Cardiac fibroblast (primary cell): ENCODE data around the gene SLC38A5.

Source experiments
- DNase-seq, 2 donors: peaks; one replicate each; pipeline versions ENCODE4 v3.0.0 to v3.0.0-alpha.2; 2010; ENCODE audit warnings: low read depth in 2 of 2
- H3K4me3 ChIP-seq, 2 donors: replicated peaks in 1 of 2; 1 replicate in 1 of 2; 2 replicates in 1 of 2; pipeline ENCODE4 v1.5.1; 2011; ENCODE audit warnings: low read depth in 2 of 2, low read length in 2 of 2, mild to moderate bottlenecking in 2 of 2, moderate library complexity in 1 of 2
- TF ChIP-seq, protein P1 (sequence below): IDR thresholded peaks from one replicate; pipeline ENCODE4 v1.5.1; 2011; ENCODE audit warnings: low read depth, mild to moderate bottlenecking, low read length, inconsistent platforms

Gene SLC38A5

GRCh38 chrX:48507246-48507645 is 37.2 kb upstream of the SLC38A5 start:
- TF ChIP-seq, protein P1, sequence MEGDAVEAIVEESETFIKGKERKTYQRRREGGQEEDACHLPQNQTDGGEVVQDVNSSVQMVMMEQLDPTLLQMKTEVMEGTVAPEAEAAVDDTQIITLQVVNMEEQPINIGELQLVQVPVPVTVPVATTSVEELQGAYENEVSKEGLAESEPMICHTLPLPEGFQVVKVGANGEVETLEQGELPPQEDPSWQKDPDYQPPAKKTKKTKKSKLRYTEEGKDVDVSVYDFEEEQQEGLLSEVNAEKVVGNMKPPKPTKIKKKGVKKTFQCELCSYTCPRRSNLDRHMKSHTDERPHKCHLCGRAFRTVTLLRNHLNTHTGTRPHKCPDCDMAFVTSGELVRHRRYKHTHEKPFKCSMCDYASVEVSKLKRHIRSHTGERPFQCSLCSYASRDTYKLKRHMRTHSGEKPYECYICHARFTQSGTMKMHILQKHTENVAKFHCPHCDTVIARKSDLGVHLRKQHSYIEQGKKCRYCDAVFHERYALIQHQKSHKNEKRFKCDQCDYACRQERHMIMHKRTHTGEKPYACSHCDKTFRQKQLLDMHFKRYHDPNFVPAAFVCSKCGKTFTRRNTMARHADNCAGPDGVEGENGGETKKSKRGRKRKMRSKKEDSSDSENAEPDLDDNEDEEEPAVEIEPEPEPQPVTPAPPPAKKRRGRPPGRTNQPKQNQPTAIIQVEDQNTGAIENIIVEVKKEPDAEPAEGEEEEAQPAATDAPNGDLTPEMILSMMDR = no peak
- no peak overlapping the region for H3K4me3 ChIP-seq
- no peak for DNase-seq

GRCh38 chrX:48505481-48505880 is 35.4 kb upstream of the SLC38A5 start:
- TF ChIP-seq, protein P1 = no peak
- DNase-seq = peak in 1 of 2 donors; percentile 19
- H3K4me3 ChIP-seq = no peak overlapping the region

DNA sequence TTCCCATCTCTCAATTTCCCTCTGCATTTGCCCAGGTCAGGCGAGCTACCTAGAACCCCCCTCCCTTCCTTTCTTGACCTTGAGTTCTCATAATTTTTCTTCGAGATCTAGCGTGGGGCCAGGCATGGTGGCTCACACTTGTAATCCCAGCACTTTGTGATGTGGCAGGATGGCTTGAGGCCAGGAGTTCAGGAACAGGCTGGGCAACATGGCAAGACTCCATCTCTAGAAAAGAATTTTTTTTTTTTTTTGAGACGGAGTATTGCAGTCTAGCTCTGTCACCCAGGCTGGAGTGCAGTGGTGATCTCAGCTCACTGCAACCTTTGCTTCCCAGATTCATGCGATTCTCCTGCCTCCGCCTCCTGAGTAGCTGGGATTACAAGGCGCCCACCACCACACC is 34.2 kb upstream of the SLC38A5 start:
- TF ChIP-seq, protein P1 = no peak
- H3K4me3 ChIP-seq = no peak overlapping the region
- DNase-seq = no peak

DNA sequence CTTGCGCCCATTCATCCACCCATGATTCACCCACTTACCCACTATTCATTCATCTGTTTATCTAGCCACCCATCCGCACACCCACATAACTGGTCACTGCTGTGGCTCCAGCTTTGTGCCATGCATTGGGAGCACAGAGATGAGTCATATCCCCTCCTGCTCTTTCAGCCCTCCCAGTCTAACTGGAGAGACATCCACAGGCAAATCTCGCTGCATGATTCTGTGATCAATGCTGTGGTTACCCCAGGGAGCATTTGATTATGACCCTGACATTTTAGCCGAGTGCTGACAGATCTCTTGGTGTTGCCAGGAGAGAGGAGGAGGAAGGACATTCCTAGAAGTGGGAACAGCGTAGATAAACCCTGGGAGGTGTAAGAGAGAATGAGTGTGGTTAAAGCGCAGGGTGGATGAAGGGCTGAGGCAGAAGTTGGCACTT is 28.3 kb upstream of the SLC38A5 start:
- no peak overlapping the region for H3K4me3 ChIP-seq
- peak; percentile 64 to 72 for DNase-seq
- TF ChIP-seq, protein P1 = no peak

GRCh38 chrX:48497871-48498270 is 27.8 kb upstream of the SLC38A5 start:
- H3K4me3 ChIP-seq = no peak overlapping the region
- TF ChIP-seq, protein P1 = no peak
- no peak for DNase-seq

DNA sequence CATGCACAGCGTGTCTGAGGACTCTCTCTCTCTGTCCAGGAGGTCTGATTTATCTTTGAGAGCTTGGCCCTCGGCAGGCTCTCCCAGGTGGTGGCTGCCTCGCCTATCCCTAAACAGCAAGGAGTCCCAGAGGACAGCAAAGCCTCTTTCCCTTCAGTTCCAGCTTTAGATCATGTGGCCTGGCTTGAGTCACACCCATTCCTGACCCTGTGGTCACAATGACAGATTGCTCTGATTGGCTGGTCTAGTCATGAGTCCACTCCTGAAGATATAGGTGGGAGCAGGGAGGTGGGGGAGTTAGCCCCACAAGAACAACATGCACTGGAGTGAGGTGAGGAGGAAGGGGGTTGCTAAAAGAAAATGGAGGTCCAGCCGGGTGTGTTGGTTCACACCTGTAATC is 26.6 kb upstream of the SLC38A5 start:
- peak in 1 of 2 donors; percentile 49 for DNase-seq
- TF ChIP-seq, protein P1 = no peak
- H3K4me3 ChIP-seq = no peak overlapping the region

DNA sequence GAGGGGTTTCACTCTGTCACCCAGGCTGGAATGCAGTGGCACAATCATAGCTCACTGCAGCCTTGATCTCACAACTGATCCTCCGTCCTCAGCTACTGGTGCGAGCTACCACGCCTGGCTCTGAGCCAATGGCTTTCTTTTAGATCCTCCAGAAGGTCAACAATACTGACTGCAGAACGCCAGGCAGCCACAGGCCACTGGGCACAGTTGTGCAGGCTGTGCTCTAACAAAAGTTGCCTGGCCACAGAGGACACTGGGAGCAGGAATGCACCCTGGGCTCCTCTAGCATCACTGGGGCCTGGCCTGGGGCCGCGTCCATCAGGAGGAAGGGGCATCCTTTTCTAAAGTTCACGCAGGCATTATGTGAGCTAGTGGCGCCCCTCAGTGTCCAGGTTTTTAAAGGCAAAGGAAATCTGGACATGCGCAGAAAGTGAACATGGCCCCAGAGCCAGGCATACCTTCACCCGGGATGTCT is 23.9 kb upstream of the SLC38A5 start:
- TF ChIP-seq, protein P1 = peak; percentile 35
- peak; percentile 61 to 79 for DNase-seq
- H3K4me3 ChIP-seq = no peak overlapping the region
